ENCODE results near the gene CFDP1.

GRCh38 chr16:75383141-75383540 is 50.2 kb downstream of the CFDP1 start:
- TF ChIP-seq ZNF350 (tag by site-specific recombination; IDR thresholded peaks at IDR 0.05) (no peak), HOXA7 (CRISPR knock-in tag; IDR thresholded peaks at IDR 0.05; ENCODE audit: borderline replicate concordance) (no peak), ZNF202 (tag by site-specific recombination; IDR thresholded peaks at IDR 0.05; ENCODE audit: borderline replicate concordance) (no peak)
- TF ChIP-seq, protein P1, sequence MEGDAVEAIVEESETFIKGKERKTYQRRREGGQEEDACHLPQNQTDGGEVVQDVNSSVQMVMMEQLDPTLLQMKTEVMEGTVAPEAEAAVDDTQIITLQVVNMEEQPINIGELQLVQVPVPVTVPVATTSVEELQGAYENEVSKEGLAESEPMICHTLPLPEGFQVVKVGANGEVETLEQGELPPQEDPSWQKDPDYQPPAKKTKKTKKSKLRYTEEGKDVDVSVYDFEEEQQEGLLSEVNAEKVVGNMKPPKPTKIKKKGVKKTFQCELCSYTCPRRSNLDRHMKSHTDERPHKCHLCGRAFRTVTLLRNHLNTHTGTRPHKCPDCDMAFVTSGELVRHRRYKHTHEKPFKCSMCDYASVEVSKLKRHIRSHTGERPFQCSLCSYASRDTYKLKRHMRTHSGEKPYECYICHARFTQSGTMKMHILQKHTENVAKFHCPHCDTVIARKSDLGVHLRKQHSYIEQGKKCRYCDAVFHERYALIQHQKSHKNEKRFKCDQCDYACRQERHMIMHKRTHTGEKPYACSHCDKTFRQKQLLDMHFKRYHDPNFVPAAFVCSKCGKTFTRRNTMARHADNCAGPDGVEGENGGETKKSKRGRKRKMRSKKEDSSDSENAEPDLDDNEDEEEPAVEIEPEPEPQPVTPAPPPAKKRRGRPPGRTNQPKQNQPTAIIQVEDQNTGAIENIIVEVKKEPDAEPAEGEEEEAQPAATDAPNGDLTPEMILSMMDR (tag by site-specific recombination; IDR thresholded peaks at IDR 0.05), result no peak
